ENCODE measurements around the gene MED9. TPM values are rescaled to one million over a fixed set of nuclear protein-coding genes. Genes with fewer than 3 reads are reported as not detected.
"Not testable (repeated sequence)": the region's sequence is repeated elsewhere in the genome, so short reads cannot be mapped to it uniquely, and the experiment has no call there.

The MED9 gene
- total and polyA plus RNA-seq, 2 donors (not counting 3 experiments of a cell fraction or from before 2014, with no cell fraction given): 15.1 to 18.2 TPM

- dilution Hi-C loops (cut with MboI; ENCODE audit: extremely low pct_ligation_motif_present, low sequenced_read_pairs) (no loop called here), intact Hi-C loops (cut with micrococcal nuclease) (no loop called here)
- Histone ChIP-seq H3K36me3 (ENCODE audit: control insufficient read depth in 2 of 2, extremely low read depth in 1 of 2, insufficient read depth in 2 of 2, low read length in 2 of 2) (peaks cover 0 to 6% of the 10 kb centered on the region in 2 experiments), H3K27me3 (ENCODE audit: control insufficient read depth in 2 of 2, insufficient read depth in 2 of 2, low read length in 2 of 2) (no peaks in the 10 kb centered on the region), H4K20me1 (replicated peaks; ENCODE audit: control insufficient read depth, extremely low read depth, insufficient read depth, low read length) (no peaks in the 10 kb centered on the region), H3K4me1 (ENCODE audit: control insufficient read depth, extremely low read depth, insufficient read depth, low read length) (peaks cover 8% of the 10 kb centered on the region), H3K4me3 (replicated peaks in 1 of 3; ENCODE audit: insufficient read depth in 1 of 3, low read depth in 1 of 3, low read length in 3 of 3) (no peak overlapping the region), H3K27ac (ENCODE audit: insufficient read depth, low read depth, low read length) (no peak overlapping the region), H3K9me1 (replicated peaks; ENCODE audit: control insufficient read depth, extremely low read depth, insufficient read depth, low read length) (no peaks in the 10 kb centered on the region), H3K9me3 (replicated peaks; ENCODE audit: control insufficient read depth, insufficient read depth, low read length) (no peaks in the 10 kb centered on the region), H3K9ac (replicated peaks; ENCODE audit: extremely low read depth, insufficient read depth, low read length) (no peak overlapping the region), H2AFZ (ENCODE audit: low read depth, low read length) (no peak overlapping the region), H3K79me2 (ENCODE audit: control insufficient read depth, insufficient read depth, low read length) (peaks cover 46% of the 10 kb centered on the region), H3K4me2 (ENCODE audit: insufficient read depth, low read length) (no peak overlapping the region)
- ChIA-PET POLR2A (no interaction called here), CTCF (no interaction called here)
- BruUV-seq (replicated peaks): no TSS peak
- DNase-seq (ENCODE audit: low read depth, low spot score) (no peak), FAIRE-seq (no peak)
- TF ChIP-seq CTCF (IDR thresholded peaks at IDR 0.05; ENCODE audit: extremely low read depth in 1 of 2, insufficient read depth in 1 of 2, low read depth in 1 of 2, low read length in 2 of 2): no peak
- no peak for TF ChIP-seq MYC (IDR thresholded peaks at IDR 0.05; ENCODE audit: low read depth, low read length)
- TF ChIP-seq FOS (IDR thresholded peaks at IDR 0.05; ENCODE audit: borderline replicate concordance, insufficient read depth, low read length): no peak
- TF ChIP-seq POLR2A (IDR thresholded peaks at IDR 0.05; ENCODE audit: low read depth, low read length): no peak
Measured at GRCh38 chr17:17485420-17485819, 8.6 kb downstream of the MED9 start.

GRCh38 chr17:17486416-17486815 is 9.6 kb downstream of the MED9 start:
- H3K4me2 ChIP-seq (ENCODE audit: insufficient read depth, low read length); DNase-seq (ENCODE audit: low read depth, low spot score); BruUV-seq (replicated peaks); H3K4me1 ChIP-seq (ENCODE audit: control insufficient read depth, extremely low read depth, insufficient read depth, low read length); H3K27ac ChIP-seq (ENCODE audit: insufficient read depth, low read depth, low read length); H3K36me3 ChIP-seq (ENCODE audit: control insufficient read depth in 2 of 2, extremely low read depth in 1 of 2, insufficient read depth in 2 of 2, low read length in 2 of 2); H3K9me1 ChIP-seq (replicated peaks; ENCODE audit: control insufficient read depth, extremely low read depth, insufficient read depth, low read length); H3K4me3 ChIP-seq (replicated peaks in 1 of 3; ENCODE audit: insufficient read depth in 1 of 3, low read depth in 1 of 3, low read length in 3 of 3); H3K9ac ChIP-seq (replicated peaks; ENCODE audit: extremely low read depth, insufficient read depth, low read length); H2AFZ ChIP-seq (ENCODE audit: low read depth, low read length); dilution Hi-C loops (cut with MboI; ENCODE audit: extremely low pct_ligation_motif_present, low sequenced_read_pairs); H4K20me1 ChIP-seq (replicated peaks; ENCODE audit: control insufficient read depth, extremely low read depth, insufficient read depth, low read length); FAIRE-seq; H3K9me3 ChIP-seq (replicated peaks; ENCODE audit: control insufficient read depth, insufficient read depth, low read length); H3K27me3 ChIP-seq (ENCODE audit: control insufficient read depth in 2 of 2, insufficient read depth in 2 of 2, low read length in 2 of 2); POLR2A ChIA-PET; intact Hi-C loops (cut with micrococcal nuclease): not testable (repeated sequence)
- CTCF ChIA-PET: interaction anchor here (1.5 kb wide), 1 partner anchor 11 kb away, joined by 3 read pairs; no protein-coding TSS in a partner anchor
- H3K79me2 ChIP-seq (ENCODE audit: control insufficient read depth, insufficient read depth, low read length): peaks cover 36% of the 10 kb centered on the region

Data from endothelial cell of umbilical vein (primary cell).